Measurements from ENCODE around the gene GASK1A. TPM values are rescaled to one million over a fixed set of nuclear protein-coding genes. Genes with fewer than 3 reads are reported as not detected.
A peak's percentile ranks its signal among the peaks of the same experiment; 100 is the strongest.
"Not testable (repeated sequence)": the region's sequence is repeated elsewhere in the genome, so short reads cannot be mapped to it uniquely, and the experiment has no call there.

The GASK1A gene
- polyA plus RNA-seq, 4 donors, result 0.27 to 3.3 (median 1.4) TPM

GRCh38 chr3:42974906-42975305 is 4.2 kb upstream of the GASK1A start:
- FAIRE-seq; H3K36me3 ChIP-seq (ENCODE audit: control insufficient read depth in 3 of 3, insufficient read depth in 2 of 3, low read depth in 1 of 3, low read length in 3 of 3); H3K4me3 ChIP-seq (ENCODE audit: low read depth in 1 of 3, low read length in 3 of 3); H3K27ac ChIP-seq (ENCODE audit: low read depth in 1 of 3, low read length in 2 of 3); DNase-seq: not testable (repeated sequence)
- H3K27me3 ChIP-seq (ENCODE audit: control insufficient read depth in 3 of 3, insufficient read depth in 3 of 3, low read length in 3 of 3), result peaks cover 4 to 19% (median 8%) of the 10 kb centered on the region in 3 donors
- peaks cover 0 to 37% of the 10 kb centered on the region in 2 donors for H3K9me3 ChIP-seq (ENCODE audit: control insufficient read depth in 2 of 2, insufficient read depth in 1 of 2, low read depth in 1 of 2, low read length in 1 of 2)
- H3K4me1 ChIP-seq (ENCODE audit: control insufficient read depth in 3 of 3, insufficient read depth in 2 of 3, low read depth in 1 of 3, low read length in 2 of 3), result peaks cover 0 to 14% (median 0%) of the 10 kb centered on the region in 3 donors
- WGBS, 3 donors, result 85 to 90% (median 89%) methylated on average over 3 of the region's 3 CpGs

- no peak overlapping the region for H3K27ac ChIP-seq (ENCODE audit: low read depth in 1 of 3, low read length in 2 of 3)
- no peak overlapping the region for H3K4me3 ChIP-seq (ENCODE audit: low read depth in 1 of 3, low read length in 3 of 3)
- FAIRE-seq, result no peak
- H3K36me3 ChIP-seq (ENCODE audit: control insufficient read depth in 3 of 3, insufficient read depth in 2 of 3, low read depth in 1 of 3, low read length in 3 of 3), result no peaks in the 10 kb centered on the region
- WGBS, 3 donors, result 82 to 90% (median 87%) methylated on average over 2 of the region's 2 CpGs
- peaks cover 0 to 12% (median 0%) of the 10 kb centered on the region in 3 donors for H3K4me1 ChIP-seq (ENCODE audit: control insufficient read depth in 3 of 3, insufficient read depth in 2 of 3, low read depth in 1 of 3, low read length in 2 of 3)
- peaks cover 4 to 25% (median 12%) of the 10 kb centered on the region in 3 donors for H3K27me3 ChIP-seq (ENCODE audit: control insufficient read depth in 3 of 3, insufficient read depth in 3 of 3, low read length in 3 of 3)
- peaks cover 0 to 37% of the 10 kb centered on the region in 2 donors for H3K9me3 ChIP-seq (ENCODE audit: control insufficient read depth in 2 of 2, insufficient read depth in 1 of 2, low read depth in 1 of 2, low read length in 1 of 2)
- no peak for DNase-seq
These were observed 3.7 kb upstream of the GASK1A start for GRCh38 chr3:42975456-42975855.

- 90 to 91% (median 91%) methylated on average over 5 of the region's 5 CpGs for WGBS, 3 donors
- no peak overlapping the region for H3K27ac ChIP-seq (ENCODE audit: low read depth in 1 of 3, low read length in 2 of 3)
- no peak for DNase-seq
- H3K4me3 ChIP-seq (ENCODE audit: low read depth in 1 of 3, low read length in 3 of 3), result no peak overlapping the region
- H3K36me3 ChIP-seq (ENCODE audit: control insufficient read depth in 3 of 3, insufficient read depth in 2 of 3, low read depth in 1 of 3, low read length in 3 of 3), result no peaks in the 10 kb centered on the region
- peaks cover 0 to 9% (median 0%) of the 10 kb centered on the region in 3 donors for H3K4me1 ChIP-seq (ENCODE audit: control insufficient read depth in 3 of 3, insufficient read depth in 2 of 3, low read depth in 1 of 3, low read length in 2 of 3)
- H3K27me3 ChIP-seq (ENCODE audit: control insufficient read depth in 3 of 3, insufficient read depth in 3 of 3, low read length in 3 of 3), result peaks cover 5 to 28% (median 12%) of the 10 kb centered on the region in 3 donors
- no peak for FAIRE-seq
- H3K9me3 ChIP-seq (ENCODE audit: control insufficient read depth in 2 of 2, insufficient read depth in 1 of 2, low read depth in 1 of 2, low read length in 1 of 2), result peaks cover 0 to 37% of the 10 kb centered on the region in 2 donors
These were observed 3.2 kb upstream of the GASK1A start for GRCh38 chr3:42975955-42976354.

- Histone ChIP-seq H3K27ac (ENCODE audit: low read depth in 1 of 3, low read length in 2 of 3) (no peak overlapping the region), H3K9me3 (ENCODE audit: control insufficient read depth in 2 of 2, insufficient read depth in 1 of 2, low read depth in 1 of 2, low read length in 1 of 2) (peaks cover 0 to 16% of the 10 kb centered on the region in 2 donors), H3K4me3 (ENCODE audit: low read depth in 1 of 3, low read length in 3 of 3) (peak overlapping the region in 1 of 3 donors; percentile 61), H3K36me3 (ENCODE audit: control insufficient read depth in 3 of 3, insufficient read depth in 2 of 3, low read depth in 1 of 3, low read length in 3 of 3) (no peaks in the 10 kb centered on the region), H3K27me3 (ENCODE audit: control insufficient read depth in 3 of 3, insufficient read depth in 3 of 3, low read length in 3 of 3) (peaks cover 6 to 30% (median 10%) of the 10 kb centered on the region in 3 donors), H3K4me1 (ENCODE audit: control insufficient read depth in 3 of 3, insufficient read depth in 2 of 3, low read depth in 1 of 3, low read length in 2 of 3) (peaks cover 0 to 9% (median 0%) of the 10 kb centered on the region in 3 donors)
- WGBS, 3 donors, result 84 to 91% (median 87%) methylated on average over 12 of the region's 12 CpGs
- no peak for DNase-seq
- FAIRE-seq, result no peak
These were observed 1.1 kb downstream of the GASK1A start for GRCh38 chr3:42980209-42980608.

DNA sequence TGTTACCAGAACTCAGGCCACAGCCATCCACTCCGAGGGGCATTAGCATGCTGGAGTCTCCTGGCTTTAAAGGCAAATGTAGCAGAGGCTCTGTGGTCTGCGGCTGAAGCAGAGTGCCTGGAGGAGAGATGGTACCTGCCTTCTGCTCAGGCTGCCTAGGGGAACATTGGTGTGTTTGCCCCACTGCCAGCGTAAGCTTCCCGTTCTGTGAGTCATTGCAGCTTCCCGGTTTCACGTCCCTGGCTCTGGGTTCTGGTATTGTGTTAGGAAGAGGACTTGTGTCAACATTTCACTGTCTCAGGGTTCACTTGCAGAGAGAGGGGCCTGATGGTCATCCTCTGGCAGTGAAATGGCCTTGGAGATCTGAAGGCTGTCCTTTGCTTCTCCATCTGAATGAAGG is 1.8 kb downstream of the GASK1A start:
- Histone ChIP-seq H3K9me3 (ENCODE audit: control insufficient read depth in 2 of 2, insufficient read depth in 1 of 2, low read depth in 1 of 2, low read length in 1 of 2) (peaks cover 0 to 10% of the 10 kb centered on the region in 2 donors), H3K4me1 (ENCODE audit: control insufficient read depth in 3 of 3, insufficient read depth in 2 of 3, low read depth in 1 of 3, low read length in 2 of 3) (peaks cover 0 to 9% (median 0%) of the 10 kb centered on the region in 3 donors), H3K27me3 (ENCODE audit: control insufficient read depth in 3 of 3, insufficient read depth in 3 of 3, low read length in 3 of 3) (peaks cover 6 to 30% (median 10%) of the 10 kb centered on the region in 3 donors), H3K27ac (ENCODE audit: low read depth in 1 of 3, low read length in 2 of 3) (no peak overlapping the region), H3K4me3 (ENCODE audit: low read depth in 1 of 3, low read length in 3 of 3) (no peak overlapping the region), H3K36me3 (ENCODE audit: control insufficient read depth in 3 of 3, insufficient read depth in 2 of 3, low read depth in 1 of 3, low read length in 3 of 3) (no peaks in the 10 kb centered on the region)
- FAIRE-seq, result no peak
- 74 to 90% (median 84%) methylated on average over 6 of the region's 6 CpGs for WGBS, 3 donors
- no peak for DNase-seq

DNA sequence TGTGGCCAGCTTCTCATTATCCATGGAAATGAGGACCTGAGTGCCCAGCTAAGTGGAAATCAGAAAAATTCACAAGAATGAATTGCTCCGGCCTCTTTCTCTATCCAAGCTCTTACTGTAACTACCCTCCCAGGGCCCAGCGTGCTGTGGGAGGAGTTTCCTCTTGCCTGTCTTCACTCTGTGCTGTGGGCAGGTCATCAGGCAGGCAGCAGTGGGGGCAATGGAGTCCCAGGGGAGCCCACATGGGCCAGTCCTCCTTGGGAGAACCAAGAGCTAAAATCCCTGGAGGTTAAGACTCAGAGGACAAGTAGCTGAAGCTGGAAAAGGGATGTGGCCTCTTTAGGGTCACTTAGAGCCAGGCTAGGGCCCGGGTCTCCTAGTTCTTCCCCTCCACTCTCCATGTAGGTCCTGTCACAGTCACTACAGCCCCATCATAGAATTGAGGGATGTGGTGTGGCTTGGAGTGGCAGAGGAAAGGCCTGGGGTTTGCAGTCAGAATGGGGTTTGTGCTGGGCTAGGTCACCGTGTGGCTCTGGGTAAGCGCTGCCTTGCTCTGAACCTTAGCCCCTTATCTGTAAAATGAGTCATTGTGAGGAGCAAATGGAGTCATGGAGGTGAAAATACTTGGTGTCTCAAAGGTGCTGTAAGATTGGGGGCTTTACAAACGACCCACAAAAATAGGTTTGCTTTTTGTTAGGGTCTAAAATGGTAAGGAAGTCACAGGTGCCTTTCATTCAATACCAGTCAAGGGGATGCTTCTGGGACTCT is 3.7 kb downstream of the GASK1A start:
- Histone ChIP-seq H3K27ac (ENCODE audit: low read depth in 1 of 3, low read length in 2 of 3) (no peak overlapping the region), H3K27me3 (ENCODE audit: control insufficient read depth in 3 of 3, insufficient read depth in 3 of 3, low read length in 3 of 3) (peaks cover 5 to 26% (median 10%) of the 10 kb centered on the region in 3 donors), H3K4me1 (ENCODE audit: control insufficient read depth in 3 of 3, insufficient read depth in 2 of 3, low read depth in 1 of 3, low read length in 2 of 3) (peaks cover 0 to 9% (median 0%) of the 10 kb centered on the region in 3 donors), H3K9me3 (ENCODE audit: control insufficient read depth in 2 of 2, insufficient read depth in 1 of 2, low read depth in 1 of 2, low read length in 1 of 2) (peaks cover 0 to 4% of the 10 kb centered on the region in 2 donors), H3K36me3 (ENCODE audit: control insufficient read depth in 3 of 3, insufficient read depth in 2 of 3, low read depth in 1 of 3, low read length in 3 of 3) (no peaks in the 10 kb centered on the region), H3K4me3 (ENCODE audit: low read depth in 1 of 3, low read length in 3 of 3) (no peak overlapping the region)
- WGBS, 3 donors, result 57 to 75% (median 62%) methylated on average over 6 of the region's 6 CpGs
- FAIRE-seq (no peak), DNase-seq (peak; percentile 20 to 25)

GRCh38 chr3:42983927-42984326 is 4.8 kb downstream of the GASK1A start:
- peaks cover 0 to 9% (median 0%) of the 10 kb centered on the region in 3 donors for H3K4me1 ChIP-seq (ENCODE audit: control insufficient read depth in 3 of 3, insufficient read depth in 2 of 3, low read depth in 1 of 3, low read length in 2 of 3)
- 83 to 97% (median 90%) methylated on average over 3 of the region's 3 CpGs for WGBS, 3 donors
- peaks cover 0 to 4% of the 10 kb centered on the region in 2 donors for H3K9me3 ChIP-seq (ENCODE audit: control insufficient read depth in 2 of 2, insufficient read depth in 1 of 2, low read depth in 1 of 2, low read length in 1 of 2)
- H3K36me3 ChIP-seq (ENCODE audit: control insufficient read depth in 3 of 3, insufficient read depth in 2 of 3, low read depth in 1 of 3, low read length in 3 of 3), result no peaks in the 10 kb centered on the region
- DNase-seq, result no peak
- no peak overlapping the region for H3K27ac ChIP-seq (ENCODE audit: low read depth in 1 of 3, low read length in 2 of 3)
- no peak for FAIRE-seq
- H3K27me3 ChIP-seq (ENCODE audit: control insufficient read depth in 3 of 3, insufficient read depth in 3 of 3, low read length in 3 of 3), result peaks cover 7 to 18% (median 10%) of the 10 kb centered on the region in 3 donors
- H3K4me3 ChIP-seq (ENCODE audit: low read depth in 1 of 3, low read length in 3 of 3), result no peak overlapping the region

GRCh38 chr3:42984701-42985100 is 5.6 kb downstream of the GASK1A start:
- DNase-seq (no peak), FAIRE-seq (no peak)

More at GRCh38 chr3:42984701-42985100, 5.6 kb downstream of the GASK1A start:
- H3K36me3 ChIP-seq (ENCODE audit: control insufficient read depth in 3 of 3, insufficient read depth in 2 of 3, low read depth in 1 of 3, low read length in 3 of 3), result no peaks in the 10 kb centered on the region
- peaks cover 0 to 4% of the 10 kb centered on the region in 2 donors for H3K9me3 ChIP-seq (ENCODE audit: control insufficient read depth in 2 of 2, insufficient read depth in 1 of 2, low read depth in 1 of 2, low read length in 1 of 2)
- H3K4me3 ChIP-seq (ENCODE audit: low read depth in 1 of 3, low read length in 3 of 3), result no peak overlapping the region
- H3K27ac ChIP-seq (ENCODE audit: low read depth in 1 of 3, low read length in 2 of 3), result no peak overlapping the region
- H3K4me1 ChIP-seq (ENCODE audit: control insufficient read depth in 3 of 3, insufficient read depth in 2 of 3, low read depth in 1 of 3, low read length in 2 of 3), result peaks cover 0 to 8% (median 0%) of the 10 kb centered on the region in 3 donors
- 61 to 68% (median 66%) methylated on average over 4 of the region's 4 CpGs for WGBS, 3 donors
- peaks cover 6 to 13% (median 7%) of the 10 kb centered on the region in 3 donors for H3K27me3 ChIP-seq (ENCODE audit: control insufficient read depth in 3 of 3, insufficient read depth in 3 of 3, low read length in 3 of 3)

All from small intestine (tissue), 7 donors.